GM21367 (cell line): ENCODE results near the gene AOC1.

Experiments used
- ATAC-seq: cut with Tn5 transposase; IDR thresholded peaks from one replicate; pipeline ENCODE4 v1.9.1; 2021; ENCODE audit not compliant: unreplicated experiment

Gene AOC1

GRCh38 chr7:150857276-150858055 lies 5.1 kb downstream of the AOC1 start:
- no peak for ATAC-seq

GRCh38 chr7:150858236-150859197 lies 6.2 kb downstream of the AOC1 start:
- ATAC-seq: no peak

- ATAC-seq: no peak
Measured at GRCh38 chr7:150860291-150860977, 8.1 kb downstream of the AOC1 start.

- ATAC-seq: no peak
Measured at GRCh38 chr7:150860978-150861295, 8.6 kb downstream of the AOC1 start.

- ATAC-seq: no peak
Measured at GRCh38 chr7:150862356-150862755, 10.0 kb downstream of the AOC1 start.

- no peak for ATAC-seq
Measured at GRCh38 chr7:150863946-150864345, 11.6 kb downstream of the AOC1 start.

GRCh38 chr7:150866932-150867564 lies 14.7 kb downstream of the AOC1 start:
- no peak for ATAC-seq

- ATAC-seq: no peak
Measured at GRCh38 chr7:150867605-150868004, 15.3 kb downstream of the AOC1 start.

GRCh38 chr7:150869467-150869866 lies 17.1 kb downstream of the AOC1 start:
- ATAC-seq: no peak

GRCh38 chr7:150871601-150872000 lies 19.3 kb downstream of the AOC1 start:
- ATAC-seq: no peak

- ATAC-seq: no peak
Measured at GRCh38 chr7:150874401-150875198, 22.3 kb downstream of the AOC1 start.

- no peak for ATAC-seq
Measured at GRCh38 chr7:150875791-150876190, 23.5 kb downstream of the AOC1 start.

- no peak for ATAC-seq
Measured at GRCh38 chr7:150876817-150877526, 24.7 kb downstream of the AOC1 start.

GRCh38 chr7:150877536-150877935 lies 25.2 kb downstream of the AOC1 start:
- no peak for ATAC-seq

- no peak for ATAC-seq
Measured at GRCh38 chr7:150879345-150879744, 27.0 kb downstream of the AOC1 start.

- ATAC-seq: no peak
Measured at GRCh38 chr7:150881189-150881588, 28.9 kb downstream of the AOC1 start.

GRCh38 chr7:150890853-150891584 lies 38.7 kb downstream of the AOC1 start:
- no peak for ATAC-seq

GRCh38 chr7:150891740-150892139 lies 39.4 kb downstream of the AOC1 start:
- no peak for ATAC-seq

- ATAC-seq: no peak
Measured at GRCh38 chr7:150895809-150896208, 43.5 kb downstream of the AOC1 start.
